Stimulated activated naive CD8-positive, alpha-beta T cell treated with anti-CD3 and anti-CD28 coated beads, Interleukin-15, Interleukin-2, amounts not matched to agents 100 ng/mL and 50 ng/mL, for 24 hours (primary cell): ENCODE data around the gene MTMR10.

Source experiments
- H3K27ac Mint-ChIP-seq: one replicate; pipeline ENCODE4 v1.8.0; 2021; ENCODE audit warnings: mild to moderate bottlenecking, mixed read lengths
- H3K27me3 Mint-ChIP-seq: one replicate; pipeline ENCODE4 v1.8.0; 2021; ENCODE audit warnings: mixed read lengths
- H3K36me3 Mint-ChIP-seq: one replicate; pipeline ENCODE4 v1.8.0; 2021; ENCODE audit warnings: low read depth, mixed read lengths
- H3K4me1 Mint-ChIP-seq: one replicate; pipeline ENCODE4 v1.8.0; 2021; ENCODE audit warnings: low read depth, mixed read lengths
- H3K4me3 Mint-ChIP-seq: one replicate; pipeline ENCODE4 v1.8.0; 2021; ENCODE audit warnings: mild to moderate bottlenecking, mixed read lengths
- H3K9me3 Mint-ChIP-seq: one replicate; pipeline ENCODE4 v1.8.0; 2021; ENCODE audit warnings: mixed read lengths

MTMR10 gene

GRCh38 chr15:30956216-30957124 is 35.0 kb downstream of the MTMR10 start:
- peaks cover 56% of the 10 kb centered on the region for H3K36me3 Mint-ChIP-seq
- H3K4me1 Mint-ChIP-seq, result peaks cover 15% of the 10 kb centered on the region
- H3K4me3 Mint-ChIP-seq, result no peak overlapping the region
- peak overlapping the region; percentile 47 for H3K27ac Mint-ChIP-seq
- no peaks in the 10 kb centered on the region for H3K9me3 Mint-ChIP-seq
- H3K27me3 Mint-ChIP-seq, result no peaks in the 10 kb centered on the region

GRCh38 chr15:30954674-30955073 is 36.8 kb downstream of the MTMR10 start:
- no peak overlapping the region for H3K4me3 Mint-ChIP-seq
- no peaks in the 10 kb centered on the region for H3K27me3 Mint-ChIP-seq
- no peaks in the 10 kb centered on the region for H3K9me3 Mint-ChIP-seq
- H3K27ac Mint-ChIP-seq, result peak overlapping the region; percentile 78
- H3K36me3 Mint-ChIP-seq, result peaks cover 63% of the 10 kb centered on the region
- peaks cover 15% of the 10 kb centered on the region for H3K4me1 Mint-ChIP-seq

- Mint-ChIP-seq H3K27me3 (no peaks in the 10 kb centered on the region), H3K36me3 (peaks cover 72% of the 10 kb centered on the region), H3K9me3 (no peaks in the 10 kb centered on the region), H3K27ac (no peak overlapping the region), H3K4me3 (no peak overlapping the region), H3K4me1 (peaks cover 15% of the 10 kb centered on the region)
Observed at GRCh38 chr15:30953731-30954378, 37.6 kb downstream of the MTMR10 start.

DNA sequence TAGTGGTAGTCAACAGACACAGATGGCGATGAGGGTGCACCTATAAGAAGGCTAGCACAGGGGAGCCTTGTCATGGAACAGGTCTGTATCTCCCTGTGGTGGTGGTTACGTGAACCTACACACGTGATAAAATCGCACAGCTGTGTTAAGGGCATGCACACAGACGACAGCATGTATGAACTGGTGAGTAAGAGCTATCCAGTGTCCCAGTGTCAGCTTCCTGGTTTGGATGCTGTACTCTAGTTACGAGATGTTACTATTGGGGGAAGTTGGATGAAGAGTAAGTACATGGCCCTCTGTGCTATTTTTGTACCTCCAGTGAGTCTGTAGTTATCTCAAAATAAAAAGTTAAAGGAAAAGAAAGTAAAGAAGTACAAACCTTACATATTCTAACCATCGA is 38.2 kb downstream of the MTMR10 start:
- no peaks in the 10 kb centered on the region for H3K27me3 Mint-ChIP-seq
- peaks cover 15% of the 10 kb centered on the region for H3K4me1 Mint-ChIP-seq
- no peak overlapping the region for H3K4me3 Mint-ChIP-seq
- H3K27ac Mint-ChIP-seq, result no peak overlapping the region
- peaks cover 78% of the 10 kb centered on the region for H3K36me3 Mint-ChIP-seq
- H3K9me3 Mint-ChIP-seq, result no peaks in the 10 kb centered on the region

- Mint-ChIP-seq H3K27me3 (no peaks in the 10 kb centered on the region), H3K36me3 (peaks cover 78% of the 10 kb centered on the region), H3K27ac (no peak overlapping the region), H3K4me1 (no peaks in the 10 kb centered on the region), H3K4me3 (no peak overlapping the region), H3K9me3 (no peaks in the 10 kb centered on the region)
Observed at GRCh38 chr15:30943654-30944335, 47.6 kb downstream of the MTMR10 start.

DNA sequence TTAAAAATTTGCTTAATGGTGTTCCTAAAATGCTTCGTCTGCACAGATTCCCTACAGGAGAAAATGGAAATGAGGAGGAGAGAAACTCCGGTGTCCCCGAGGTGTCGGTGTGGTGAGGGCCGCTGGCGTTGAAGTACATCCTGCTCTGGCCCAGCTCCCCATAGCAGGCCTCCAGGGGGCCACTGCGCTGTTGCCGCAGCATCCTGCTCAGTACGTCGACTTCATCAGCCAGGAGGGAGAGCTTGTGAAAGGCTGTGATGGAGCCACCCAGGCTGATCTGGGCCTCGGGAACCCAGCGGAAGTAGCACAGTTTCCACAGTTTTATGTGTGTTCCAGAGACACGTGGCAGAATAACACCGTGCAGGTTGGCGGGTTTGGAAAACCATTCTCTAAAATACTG is 49.9 kb downstream of the MTMR10 start:
- H3K9me3 Mint-ChIP-seq, result no peaks in the 10 kb centered on the region
- no peak overlapping the region for H3K4me3 Mint-ChIP-seq
- H3K27ac Mint-ChIP-seq, result no peak overlapping the region
- H3K27me3 Mint-ChIP-seq, result no peaks in the 10 kb centered on the region
- peaks cover 73% of the 10 kb centered on the region for H3K36me3 Mint-ChIP-seq
- no peaks in the 10 kb centered on the region for H3K4me1 Mint-ChIP-seq

DNA sequence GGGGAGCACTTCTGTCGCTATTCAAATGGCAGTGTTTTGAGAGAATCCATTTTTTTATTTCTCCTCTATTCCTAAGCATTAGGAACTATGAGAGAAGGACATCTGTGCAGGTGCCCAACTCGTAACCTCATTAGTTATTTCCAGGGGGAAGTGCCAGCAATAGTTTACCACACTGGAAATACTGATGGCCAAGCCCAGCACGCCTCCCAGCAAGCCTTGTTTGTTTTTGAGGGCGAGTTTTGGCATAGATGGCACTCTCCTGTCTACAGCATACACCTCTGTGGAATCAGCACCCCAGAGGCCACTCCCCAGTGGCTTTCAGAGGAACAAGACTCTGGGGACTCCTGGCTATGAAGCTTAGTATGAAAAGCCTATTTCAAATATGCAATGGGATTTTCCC is 51.1 kb downstream of the MTMR10 start:
- Mint-ChIP-seq H3K4me1 (no peaks in the 10 kb centered on the region), H3K4me3 (no peak overlapping the region), H3K27me3 (no peaks in the 10 kb centered on the region), H3K36me3 (peaks cover 72% of the 10 kb centered on the region), H3K9me3 (no peaks in the 10 kb centered on the region), H3K27ac (no peak overlapping the region)

- peaks cover 74% of the 10 kb centered on the region for H3K36me3 Mint-ChIP-seq
- H3K4me1 Mint-ChIP-seq, result no peaks in the 10 kb centered on the region
- H3K4me3 Mint-ChIP-seq, result no peak overlapping the region
- H3K27me3 Mint-ChIP-seq, result no peaks in the 10 kb centered on the region
- H3K9me3 Mint-ChIP-seq, result no peaks in the 10 kb centered on the region
- no peak overlapping the region for H3K27ac Mint-ChIP-seq
Observed at GRCh38 chr15:30939161-30939560, 52.3 kb downstream of the MTMR10 start.

GRCh38 chr15:30933293-30933692 is 58.1 kb downstream of the MTMR10 start:
- H3K4me1 Mint-ChIP-seq, result peaks cover 5% of the 10 kb centered on the region

DNA sequence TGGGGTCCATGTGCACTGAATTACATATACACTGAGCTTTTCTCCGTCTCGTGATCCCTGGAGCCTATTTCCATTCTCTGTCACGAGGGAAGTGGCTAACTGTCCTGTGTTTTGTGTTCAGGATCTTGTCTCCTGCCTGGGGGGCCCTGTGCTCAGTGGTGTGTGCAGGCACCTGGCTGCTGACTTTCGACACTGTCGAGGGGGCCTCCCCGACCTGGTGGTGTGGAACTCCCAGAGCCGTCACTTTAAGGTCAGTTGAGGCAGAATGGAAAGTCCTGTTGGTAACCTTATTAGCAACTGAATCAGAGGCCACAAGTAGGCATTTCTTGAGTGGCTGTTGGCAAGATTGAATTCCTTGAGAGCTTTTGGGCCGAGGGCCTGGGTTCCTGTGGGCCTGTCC is 61.0 kb downstream of the MTMR10 start:
- no peaks in the 10 kb centered on the region for H3K27me3 Mint-ChIP-seq
- peaks cover 5% of the 10 kb centered on the region for H3K4me1 Mint-ChIP-seq
- peaks cover 65% of the 10 kb centered on the region for H3K36me3 Mint-ChIP-seq
- peak overlapping the region; percentile 55 for H3K27ac Mint-ChIP-seq
- no peaks in the 10 kb centered on the region for H3K9me3 Mint-ChIP-seq
- no peak overlapping the region for H3K4me3 Mint-ChIP-seq

More at GRCh38 chr15:30933293-30933692, 58.1 kb downstream of the MTMR10 start:
- no peak overlapping the region for H3K27ac Mint-ChIP-seq
- peaks cover 63% of the 10 kb centered on the region for H3K36me3 Mint-ChIP-seq
- no peaks in the 10 kb centered on the region for H3K9me3 Mint-ChIP-seq
- no peak overlapping the region for H3K4me3 Mint-ChIP-seq
- no peaks in the 10 kb centered on the region for H3K27me3 Mint-ChIP-seq

GRCh38 chr15:30929982-30930381 is 61.4 kb downstream of the MTMR10 start:
- peaks cover 68% of the 10 kb centered on the region for H3K36me3 Mint-ChIP-seq
- peak overlapping the region; percentile 55 for H3K27ac Mint-ChIP-seq
- H3K4me1 Mint-ChIP-seq, result peaks cover 5% of the 10 kb centered on the region
- H3K9me3 Mint-ChIP-seq, result no peaks in the 10 kb centered on the region
- H3K27me3 Mint-ChIP-seq, result no peaks in the 10 kb centered on the region
- H3K4me3 Mint-ChIP-seq, result no peak overlapping the region

- Mint-ChIP-seq H3K9me3 (no peaks in the 10 kb centered on the region), H3K27me3 (no peaks in the 10 kb centered on the region), H3K36me3 (peaks cover 66% of the 10 kb centered on the region), H3K4me1 (peaks cover 5% of the 10 kb centered on the region), H3K27ac (no peak overlapping the region), H3K4me3 (no peak overlapping the region)
Observed at GRCh38 chr15:30929064-30929669, 62.3 kb downstream of the MTMR10 start.

GRCh38 chr15:30928076-30928475 is 63.4 kb downstream of the MTMR10 start:
- Mint-ChIP-seq H3K9me3 (no peaks in the 10 kb centered on the region), H3K36me3 (peaks cover 65% of the 10 kb centered on the region), H3K27ac (no peak overlapping the region), H3K4me3 (no peak overlapping the region), H3K4me1 (peaks cover 2% of the 10 kb centered on the region), H3K27me3 (no peaks in the 10 kb centered on the region)

DNA sequence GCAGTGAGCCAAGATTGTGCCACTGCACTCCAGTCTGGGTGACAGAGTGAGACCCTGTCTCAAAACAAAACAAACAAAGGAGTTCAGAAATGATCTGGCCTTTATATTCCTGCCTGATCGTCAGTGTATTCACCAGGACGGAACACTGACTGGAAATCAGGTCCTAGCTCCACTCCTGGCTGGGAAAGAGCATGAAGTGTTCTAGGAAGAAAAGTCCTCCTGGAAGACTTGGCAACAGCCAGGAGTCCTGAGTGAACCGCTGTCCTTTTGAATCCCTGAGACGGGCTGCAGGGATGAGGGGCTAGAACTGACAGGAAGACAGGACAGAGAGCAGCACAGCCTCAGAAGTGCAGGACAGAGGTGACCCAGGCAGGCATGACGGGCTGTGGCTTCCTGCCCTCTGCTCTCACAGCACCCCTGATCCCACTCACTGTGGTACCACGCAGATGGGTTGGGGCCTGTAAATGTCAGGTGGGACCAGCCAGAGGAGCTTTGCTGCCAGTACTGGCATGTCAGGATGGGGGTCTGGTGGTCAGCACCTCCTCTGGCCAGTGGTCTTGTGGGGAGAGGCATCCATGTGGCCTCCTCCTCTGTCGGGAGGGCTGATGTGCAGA is 64.2 kb downstream of the MTMR10 start:
- Mint-ChIP-seq H3K4me3 (no peak overlapping the region), H3K36me3 (peaks cover 64% of the 10 kb centered on the region), H3K27ac (no peak overlapping the region), H3K9me3 (no peaks in the 10 kb centered on the region), H3K27me3 (no peaks in the 10 kb centered on the region), H3K4me1 (no peaks in the 10 kb centered on the region)
